H1 (cell line): ENCODE data around the gene ATF7IP2. TPM values are rescaled to one million over a fixed set of nuclear protein-coding genes. Genes with fewer than 3 reads are reported as not detected.
A peak's percentile ranks its signal among the peaks of the same experiment; 100 is the strongest.

Experiments
- CTCF ChIA-PET: fragments of 300-600 bp; sonication (Branson Sonifier 250); formaldehyde crosslinking; loops from one replicate; lab custom pipeline; 2021; ENCODE audit not compliant: partially characterized antibody; lab: Charles Lee
- POLR2A ChIA-PET: fragments of 300-600 bp; sonication (Branson Sonifier 250); formaldehyde crosslinking; loops from one replicate; lab custom pipeline; 2021; ENCODE audit warnings: inconsistent platforms; ENCODE audit not compliant: partially characterized antibody; lab: Charles Lee
- DNase-seq, 2 experiments: peaks; one replicate each; pipeline versions ENCODE4 v3.0.0 to v3.0.0-alpha.2; 2010 to 2022; ENCODE audit warnings: low spot score in 2 of 2, low read depth in 1 of 2, mixed read lengths in 1 of 2
- FAIRE-seq: peaks from 2 replicates; lab custom pipeline; 2011; peaks lifted over from hg19 to GRCh38; lab: Jason Lieb, UNC
- H2AFZ ChIP-seq: 2 replicates; pipeline ENCODE4 v1.8.1; 2012; ENCODE audit warnings: low read length, inconsistent platforms
- H2AK5ac ChIP-seq: 2 replicates; pipeline ENCODE4 v1.6.1; 2013; ENCODE audit warnings: low read depth, low read length
- H2BK120ac ChIP-seq: replicated peaks from 2 replicates; pipeline ENCODE3; 2013; ENCODE audit warnings: low read depth, low read length, inconsistent platforms
- H2BK12ac ChIP-seq: 2 replicates; pipeline ENCODE4 v1.6.1; 2013; ENCODE audit warnings: low read depth, low read length
- H2BK15ac ChIP-seq: 2 replicates; pipeline ENCODE4 v1.6.1; 2013; ENCODE audit warnings: low read length
- H2BK20ac ChIP-seq: 2 replicates; pipeline ENCODE4 v1.6.1; 2013; ENCODE audit warnings: low read length
- H2BK5ac ChIP-seq: 2 replicates; pipeline ENCODE4 v1.6.1; 2013; ENCODE audit warnings: low read depth, low read length
- H3K14ac ChIP-seq: 2 replicates; pipeline ENCODE4 v1.6.1; 2013; ENCODE audit warnings: inconsistent platforms; ENCODE audit not compliant: insufficient read length
- H3K18ac ChIP-seq: 2 replicates; pipeline ENCODE4 v1.6.1; 2013; ENCODE audit warnings: low read length; ENCODE audit errors: extremely low read depth
- H3K23ac ChIP-seq: 2 replicates; pipeline ENCODE4 v1.6.1; 2013; ENCODE audit warnings: inconsistent platforms; ENCODE audit not compliant: insufficient read length
- H3K23me2 ChIP-seq: 2 replicates; pipeline ENCODE4 v1.6.1; 2013; ENCODE audit warnings: low read depth, low read length
- H3K27ac ChIP-seq: 2 replicates; pipeline ENCODE4 v1.6.1; 2011; ENCODE audit warnings: low read depth, low read length, inconsistent platforms
- H3K27me3 ChIP-seq, 4 experiments: replicated peaks in 1 of 4; 1 replicate in 1 of 4; 2 replicates in 3 of 4; pipeline versions ENCODE4 v1.6.1 to v1.8.1; 2011 to 2013; ENCODE audit warnings: low read length in 3 of 4, mild to moderate bottlenecking in 3 of 4, inconsistent platforms in 2 of 4, mixed read lengths in 2 of 4, moderate library complexity in 1 of 4; ENCODE audit not compliant: control insufficient read depth in 3 of 4, insufficient read depth in 3 of 4; ENCODE audit errors: extremely low read depth in 1 of 4
- H3K36me3 ChIP-seq, 4 experiments: 2 replicates each; pipeline versions ENCODE4 v1.6.1 to v1.8.1; 2011 to 2013; ENCODE audit warnings: mild to moderate bottlenecking in 4 of 4, low read length in 3 of 4, moderate library complexity in 2 of 4, control low read depth in 1 of 4, inconsistent platforms in 1 of 4; ENCODE audit not compliant: insufficient read depth in 4 of 4, control insufficient read depth in 2 of 4
- H3K4ac ChIP-seq: replicated peaks from 2 replicates; pipeline ENCODE3; 2013; ENCODE audit warnings: low read length, low read depth, mixed read lengths, inconsistent platforms; ENCODE audit not compliant: insufficient read length
- H3K4me1 ChIP-seq, 4 experiments: replicated peaks in 1 of 4; 1 replicate in 1 of 4; 2 replicates in 3 of 4; pipeline versions ENCODE4 v1.6.1 to v1.8.1; 2011 to 2013; ENCODE audit warnings: low read length in 3 of 4, inconsistent platforms in 2 of 4, mixed read lengths in 1 of 4; ENCODE audit not compliant: insufficient read depth in 4 of 4, control insufficient read depth in 3 of 4
- H3K4me2 ChIP-seq, 2 experiments: 2 replicates each; pipeline versions ENCODE4 v1.6.1 to v1.8.1; 2011 to 2013; ENCODE audit warnings: low read depth in 2 of 2, low read length in 2 of 2, control low read depth in 1 of 2, inconsistent platforms in 1 of 2, mild to moderate bottlenecking in 1 of 2; ENCODE audit not compliant: insufficient read depth in 1 of 2
- H3K4me3 ChIP-seq, 4 experiments: fragments of 200-600, 300-600 bp in 1 of 4; sonication (generic), shearing (Covaris generic), sonication (Bioruptor Twin) in 1 of 4; 2 replicates each; pipeline versions ENCODE4 v1.5.1 to v1.8.1; 2011 to 2016; ENCODE audit warnings: low read length in 4 of 4, low read depth in 3 of 4, control low read depth in 2 of 4, inconsistent platforms in 2 of 4, mild to moderate bottlenecking in 2 of 4, mixed read lengths in 1 of 4, moderate library complexity in 1 of 4; ENCODE audit not compliant: insufficient read depth in 2 of 4; ENCODE audit errors: extremely low read depth in 1 of 4
- H3K56ac ChIP-seq: replicated peaks from 2 replicates; pipeline ENCODE3; 2013; ENCODE audit warnings: low read depth, mild to moderate bottlenecking, mixed read lengths, low read length, inconsistent platforms; ENCODE audit not compliant: insufficient read length
- H3K79me1 ChIP-seq: 2 replicates; pipeline ENCODE4 v1.6.1; 2013; ENCODE audit warnings: low read depth, low read length, control low read depth
- H3K79me2 ChIP-seq, 2 experiments: 2 replicates each; pipeline versions ENCODE4 v1.6.1 to v1.8.1; 2012 to 2013; ENCODE audit warnings: low read length in 2 of 2, mild to moderate bottlenecking in 2 of 2, inconsistent platforms in 1 of 2; ENCODE audit not compliant: insufficient read depth in 2 of 2, control insufficient read depth in 1 of 2
- H3K9ac ChIP-seq, 4 experiments: replicated peaks in 1 of 4; 1 replicate in 1 of 4; 2 replicates in 3 of 4; pipeline versions ENCODE4 v1.6.1 to v1.8.1; 2011 to 2013; ENCODE audit warnings: low read depth in 3 of 4, low read length in 3 of 4, control low read depth in 2 of 4, mild to moderate bottlenecking in 2 of 4, moderate library complexity in 2 of 4, inconsistent platforms in 1 of 4; ENCODE audit errors: extremely low read depth in 1 of 4
- H3K9me3 ChIP-seq, 2 experiments: 2 replicates each; pipeline versions ENCODE4 v1.6.1 to v1.8.1; 2012 to 2013; ENCODE audit warnings: mild to moderate bottlenecking in 2 of 2, moderate library complexity in 2 of 2, control low read depth in 1 of 2, inconsistent platforms in 1 of 2, low read depth in 1 of 2, low read length in 1 of 2, mixed read lengths in 1 of 2; ENCODE audit not compliant: insufficient read depth in 2 of 2
- H4K20me1 ChIP-seq, 2 experiments: replicated peaks in 1 of 2; 2 replicates each; pipeline versions ENCODE3 to v1.8.1; 2011 to 2013; ENCODE audit warnings: inconsistent platforms in 2 of 2, low read length in 2 of 2, mild to moderate bottlenecking in 1 of 2; ENCODE audit not compliant: insufficient read depth in 2 of 2, control insufficient read depth in 1 of 2
- H4K5ac ChIP-seq: 2 replicates; pipeline ENCODE4 v1.6.1; 2013; ENCODE audit warnings: low read length, low read depth, mixed read lengths, inconsistent platforms; ENCODE audit not compliant: insufficient read length
- H4K8ac ChIP-seq: 2 replicates; pipeline ENCODE4 v1.8.0; 2013; ENCODE audit warnings: mild to moderate bottlenecking, moderate library complexity, low read length, inconsistent platforms; ENCODE audit not compliant: insufficient read depth; ENCODE audit errors: extremely low read depth
- H4K91ac ChIP-seq: replicated peaks from 2 replicates; pipeline ENCODE3; 2013; ENCODE audit warnings: low read length, mixed read lengths, inconsistent platforms; ENCODE audit not compliant: insufficient read length
- CBX5 ChIP-seq: fragments of 300-800, 300-1000 bp; sonication (generic); IDR thresholded peaks from 2 replicates; pipeline ENCODE4 v1.7.1; 2016; ENCODE audit warnings: antibody characterized with exemption, low read length, low read depth
- EGR1 ChIP-seq: IDR thresholded peaks from 2 replicates; pipeline ENCODE4 v1.6.1; 2011; ENCODE audit warnings: low read depth, low read length, borderline replicate concordance
- FOSL1 ChIP-seq: IDR thresholded peaks from 2 replicates; pipeline ENCODE4 v1.6.1; 2011; ENCODE audit warnings: mild to moderate bottlenecking, low read depth, low read length, moderate library complexity; ENCODE audit not compliant: insufficient read depth
- JUN ChIP-seq: IDR thresholded peaks from 2 replicates; pipeline ENCODE4 v1.6.1; 2011; ENCODE audit warnings: low read depth, mild to moderate bottlenecking, improper control_type of control experiment, low read length
- MAX ChIP-seq: IDR thresholded peaks from 2 replicates; pipeline ENCODE4 v1.6.1; 2012; ENCODE audit warnings: inconsistent platforms
- POLR2AphosphoS5 ChIP-seq: IDR thresholded peaks from 2 replicates; pipeline ENCODE4 v1.6.1; 2011; ENCODE audit warnings: low read depth, low read length
- RXRA ChIP-seq: IDR thresholded peaks from 2 replicates; pipeline ENCODE4 v1.6.1; 2011; ENCODE audit warnings: low read depth, mild to moderate bottlenecking, low read length, moderate library complexity; ENCODE audit not compliant: insufficient read depth
- SIRT6 ChIP-seq: IDR thresholded peaks from one replicate; pipeline ENCODE4 v1.7.1; 2012; ENCODE audit warnings: low read length, inconsistent platforms
- USF2 ChIP-seq: IDR thresholded peaks from 2 replicates; pipeline ENCODE4 v1.6.1; 2011; ENCODE audit warnings: low read length, improper control_type of control experiment
- YY1 ChIP-seq: IDR thresholded peaks from 2 replicates; pipeline ENCODE4 v1.6.1; 2011; ENCODE audit warnings: low read depth, mild to moderate bottlenecking, low read length
- WGBS, 2 experiments: shearing (Covaris generic) in 1 of 2; methylation state at CpG; one replicate each; pipeline versions ENCODE4 v1.1.6 to v1.1.7; 2013 to 2015; ENCODE audit warnings: low lambda C conversion rate in 2 of 2, mixed read lengths in 2 of 2, inconsistent platforms in 1 of 2, low coverage in 1 of 2, missing lambda C conversion rate in 1 of 2; ENCODE audit not compliant: insufficient replicate concordance in 2 of 2, insufficient coverage in 1 of 2, insufficient read length in 1 of 2; ENCODE audit errors: extremely low coverage in 1 of 2, missing lambda C conversion rate in 1 of 2; 5-methylcytosine and 5-hydroxymethylcytosine counted together
- polyA plus RNA-seq, 7 experiments: library from polyadenylated mRNA; depleted of rRNA in 3 of 7; stranded (reverse) in 5 of 7; unstranded in 2 of 7; fragments of >200 nt in 5 of 7; fragments of 200-250 nt in 2 of 7; gene quantifications; 1 replicate in 5 of 7; 2 replicates in 1 of 7; 4 replicates in 1 of 7; pipeline versions ENCODE4 v1.2.1 to v1.2.3, GENCODE V29; 2011 to 2013; ENCODE audit warnings: missing spikeins in 2 of 7, mixed read lengths in 2 of 7
- total RNA-seq: library from RNA; stranded (reverse); fragmentation: NEBNext Ultra II Directional; extraction: Animal tissue kit (Norgen Biotek cat#: 25700); gene quantifications from 2 replicates; pipeline ENCODE4 v1.2.1, GENCODE V29; 2021

The ATF7IP2 gene
- total and polyA plus RNA-seq, 2 of the 8 experiments (the other 6 are each of a cell fraction or from before 2014, with no cell fraction given), result 28.7 to 32.8 TPM

GRCh38 chr16:10497132-10498101, 111.6 kb downstream of the ATF7IP2 start:
- peak overlapping the region; percentile 5 for H4K91ac ChIP-seq
- peak overlapping the region; percentile 72; the same call in 1 of the 2 replicates for H2BK5ac ChIP-seq
- peaks cover 0 to 7% (median 0%) of the 10 kb centered on the region in 4 experiments; a peak in 1 of 7 replicates for H3K4me1 ChIP-seq
- H2BK12ac ChIP-seq, result peak overlapping the region; percentile 65; the same call in 1 of the 2 replicates
- no peaks in the 10 kb centered on the region for H3K36me3 ChIP-seq
- 91% methylated on average over 12 of the region's 13 CpGs; no CpG with 5 or more reads in 1 of the 2 experiments for WGBS, 2 experiments
- no peak overlapping the region for H4K8ac ChIP-seq
- H2BK20ac ChIP-seq, result peak overlapping the region; percentile 10; the same call in 1 of the 2 replicates
- DNase-seq (no peak), FAIRE-seq (no peak)
- H3K4me2 ChIP-seq, result no peak overlapping the region
- no peak overlapping the region for H4K5ac ChIP-seq
- no peaks in the 10 kb centered on the region for H3K79me2 ChIP-seq
- ChIA-PET CTCF (interaction anchor here (0.6 to 1.6 kb wide), 4 partner anchors 12 to 980 kb away, joined by 3 to 5 read pairs (median 3); no protein-coding TSS in a partner anchor), POLR2A (no interaction called here)
- H3K4me3 ChIP-seq, result no peak overlapping the region
- H3K9ac ChIP-seq, result no peak overlapping the region
- H3K56ac ChIP-seq, result no peak overlapping the region
- H3K4ac ChIP-seq, result no peak overlapping the region
- peak overlapping the region; percentile 23 for H2BK120ac ChIP-seq
- H2BK15ac ChIP-seq, result 0 out of 2 replicates have a peak overlapping the region, but pooled peaks have one; percentile 21
- H2AFZ ChIP-seq, result peak overlapping the region; percentile 60
- H3K79me1 ChIP-seq, result no peaks in the 10 kb centered on the region
- H3K9me3 ChIP-seq, result peaks cover 0 to 6% of the 10 kb centered on the region in 2 experiments; a peak in 2 of 4 replicates
- H3K27ac ChIP-seq, result no peak overlapping the region
- no peaks in the 10 kb centered on the region for H3K27me3 ChIP-seq
- no peak overlapping the region for H3K14ac ChIP-seq
- H3K23ac ChIP-seq, result no peak overlapping the region
- no peaks in the 10 kb centered on the region for H3K23me2 ChIP-seq
- H2AK5ac ChIP-seq, result no peak overlapping the region
- no peaks in the 10 kb centered on the region for H4K20me1 ChIP-seq
- no peak overlapping the region for H3K18ac ChIP-seq
- no peak for TF ChIP-seq MAX
- no peak for TF ChIP-seq FOSL1
- no peak for TF ChIP-seq CBX5
- TF ChIP-seq YY1, result no peak
- TF ChIP-seq POLR2AphosphoS5, result no peak
- no peak for TF ChIP-seq EGR1
- no peak for TF ChIP-seq RXRA
- no peak for TF ChIP-seq USF2
- no peak for TF ChIP-seq JUN
- TF ChIP-seq SIRT6, result no peak
